MCF 10A (cell line): ENCODE results near the gene TAF3. TPM values are rescaled to one million over a fixed set of nuclear protein-coding genes. Genes with fewer than 3 reads are reported as not detected.
A peak's percentile ranks its signal among the peaks of the same experiment; 100 is the strongest.

Experiments
- BruUV-seq: library from RNA; stranded (reverse); fragments of 400-500 nt; replicated peaks from 2 replicates; lab custom pipeline; 2021; lab: Mats Ljungman, UMichigan
- CTCF ChIA-PET: fragments of 300-600 bp; sonication (Branson Sonifier 250); formaldehyde crosslinking; extraction: SDS; loops from one replicate; lab custom pipeline; 2021; ENCODE audit warnings: antibody characterized with exemption, inconsistent platforms; lab: Yijun Ruan, JAX
- POLR2A ChIA-PET: fragments of 300-600, 350-650 bp; sonication (Branson Sonifier 250); formaldehyde crosslinking; extraction: SDS; loops from one replicate; lab custom pipeline; 2020; ENCODE audit warnings: antibody characterized with exemption, inconsistent platforms; lab: Yijun Ruan, JAX
- DNase-seq: peaks from one replicate; pipeline ENCODE4 v3.0.0-alpha.2; 2018; ENCODE audit not compliant: unreplicated experiment
- H3K27ac Mint-ChIP-seq: one replicate; pipeline ENCODE4 v1.8.0; 2022; ENCODE audit warnings: mild to moderate bottlenecking, low read depth, mixed read lengths; ENCODE audit not compliant: unreplicated experiment
- H3K27me3 Mint-ChIP-seq: one replicate; pipeline ENCODE4 v1.8.0; 2022; ENCODE audit warnings: mixed read lengths; ENCODE audit not compliant: insufficient read depth, unreplicated experiment
- H3K36me3 Mint-ChIP-seq: one replicate; pipeline ENCODE4 v1.8.0; 2022; ENCODE audit warnings: mild to moderate bottlenecking, moderate library complexity, mixed read lengths; ENCODE audit not compliant: insufficient read depth, unreplicated experiment
- H3K4me1 Mint-ChIP-seq: one replicate; pipeline ENCODE4 v1.8.0; 2022; ENCODE audit warnings: mixed read lengths; ENCODE audit not compliant: insufficient read depth, unreplicated experiment
- H3K4me3 Mint-ChIP-seq: one replicate; pipeline ENCODE4 v1.8.0; 2022; ENCODE audit warnings: mild to moderate bottlenecking, moderate library complexity, mixed read lengths; ENCODE audit not compliant: unreplicated experiment
- H3K9me3 Mint-ChIP-seq: one replicate; pipeline ENCODE4 v1.8.0; 2022; ENCODE audit warnings: mixed read lengths; ENCODE audit not compliant: unreplicated experiment
- intact Hi-C: fragments of 100-400 bp; cut with micrococcal nuclease; formaldehyde crosslinking; loops from 2 replicates; pipeline ENCODE4 v1.14.1; 2022
- total RNA-seq: library from RNA; stranded (reverse); gene quantifications from 2 replicates; pipeline ENCODE4 v1.2.3, GENCODE V29; 2022
- TF ChIP-seq, protein P1 (sequence below): fragments of 200-600 bp; IDR thresholded peaks from one replicate; pipeline ENCODE4 v1.8.0; 2022; ENCODE audit warnings: antibody characterized with exemption, mild to moderate bottlenecking; ENCODE audit not compliant: unreplicated experiment

The TAF3 gene
- total RNA-seq, 1 experiment from 2014 or later = 9.9 TPM

DNA sequence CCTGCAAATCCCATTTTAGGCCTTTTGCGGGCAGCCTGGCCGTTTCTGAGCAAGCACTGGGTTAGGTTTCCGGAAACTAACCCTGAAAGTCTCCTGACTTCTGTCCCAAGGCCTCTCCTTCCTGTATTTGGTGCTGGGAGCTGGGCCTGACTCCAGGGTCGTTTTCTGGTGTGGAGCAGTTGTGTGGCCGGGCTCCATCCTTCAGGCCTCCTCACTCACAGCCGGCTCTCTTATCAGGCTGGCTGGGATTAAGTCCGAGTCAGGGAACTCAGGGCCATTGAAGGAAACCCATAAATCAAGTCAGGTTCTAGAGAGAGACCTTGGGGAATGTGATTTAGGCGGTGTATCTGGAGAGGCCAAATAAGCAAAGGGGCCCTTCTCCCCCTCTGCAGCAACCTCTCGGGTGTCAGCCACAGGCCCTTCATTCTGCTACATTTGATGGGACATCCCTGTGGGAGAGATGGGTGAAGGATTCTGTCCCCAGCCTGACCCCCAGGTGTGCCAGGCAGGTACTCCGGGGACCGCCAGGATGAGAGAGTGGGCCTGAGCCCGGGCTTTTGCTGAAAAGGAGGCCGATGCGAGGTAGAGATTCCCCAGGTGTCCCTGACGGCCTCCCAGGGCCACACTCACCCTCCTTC is 239.4 kb downstream of the TAF3 start:
- intact Hi-C loops = loop anchor here (5.0 to 10.0 kb wide), 3 partner anchors 75 to 697 kb away; no protein-coding TSS in a partner anchor
- Mint-ChIP-seq H3K27ac (peak overlapping the region; percentile 93), H3K9me3 (no peaks in the 10 kb centered on the region), H3K36me3 (peaks cover 57% of the 10 kb centered on the region), H3K4me3 (peak overlapping the region; percentile 93), H3K27me3 (no peaks in the 10 kb centered on the region), H3K4me1 (peaks cover 20% of the 10 kb centered on the region)
- CTCF ChIA-PET = interaction anchor here (0.6 to 0.7 kb wide), 3 partner anchors 65 to 242 kb away, joined by 3 read pairs; no protein-coding TSS in a partner anchor
- POLR2A ChIA-PET = interaction anchor here (0.6 to 1.6 kb wide), 12 partner anchors 11 to 1245 kb away, joined by 3 to 6 read pairs (median 3); partner anchors contain the start of gene TAF3
- TF ChIP-seq, protein P1, sequence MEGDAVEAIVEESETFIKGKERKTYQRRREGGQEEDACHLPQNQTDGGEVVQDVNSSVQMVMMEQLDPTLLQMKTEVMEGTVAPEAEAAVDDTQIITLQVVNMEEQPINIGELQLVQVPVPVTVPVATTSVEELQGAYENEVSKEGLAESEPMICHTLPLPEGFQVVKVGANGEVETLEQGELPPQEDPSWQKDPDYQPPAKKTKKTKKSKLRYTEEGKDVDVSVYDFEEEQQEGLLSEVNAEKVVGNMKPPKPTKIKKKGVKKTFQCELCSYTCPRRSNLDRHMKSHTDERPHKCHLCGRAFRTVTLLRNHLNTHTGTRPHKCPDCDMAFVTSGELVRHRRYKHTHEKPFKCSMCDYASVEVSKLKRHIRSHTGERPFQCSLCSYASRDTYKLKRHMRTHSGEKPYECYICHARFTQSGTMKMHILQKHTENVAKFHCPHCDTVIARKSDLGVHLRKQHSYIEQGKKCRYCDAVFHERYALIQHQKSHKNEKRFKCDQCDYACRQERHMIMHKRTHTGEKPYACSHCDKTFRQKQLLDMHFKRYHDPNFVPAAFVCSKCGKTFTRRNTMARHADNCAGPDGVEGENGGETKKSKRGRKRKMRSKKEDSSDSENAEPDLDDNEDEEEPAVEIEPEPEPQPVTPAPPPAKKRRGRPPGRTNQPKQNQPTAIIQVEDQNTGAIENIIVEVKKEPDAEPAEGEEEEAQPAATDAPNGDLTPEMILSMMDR = no peak
- peak; percentile 49 for DNase-seq
- BruUV-seq = no TSS peak

DNA sequence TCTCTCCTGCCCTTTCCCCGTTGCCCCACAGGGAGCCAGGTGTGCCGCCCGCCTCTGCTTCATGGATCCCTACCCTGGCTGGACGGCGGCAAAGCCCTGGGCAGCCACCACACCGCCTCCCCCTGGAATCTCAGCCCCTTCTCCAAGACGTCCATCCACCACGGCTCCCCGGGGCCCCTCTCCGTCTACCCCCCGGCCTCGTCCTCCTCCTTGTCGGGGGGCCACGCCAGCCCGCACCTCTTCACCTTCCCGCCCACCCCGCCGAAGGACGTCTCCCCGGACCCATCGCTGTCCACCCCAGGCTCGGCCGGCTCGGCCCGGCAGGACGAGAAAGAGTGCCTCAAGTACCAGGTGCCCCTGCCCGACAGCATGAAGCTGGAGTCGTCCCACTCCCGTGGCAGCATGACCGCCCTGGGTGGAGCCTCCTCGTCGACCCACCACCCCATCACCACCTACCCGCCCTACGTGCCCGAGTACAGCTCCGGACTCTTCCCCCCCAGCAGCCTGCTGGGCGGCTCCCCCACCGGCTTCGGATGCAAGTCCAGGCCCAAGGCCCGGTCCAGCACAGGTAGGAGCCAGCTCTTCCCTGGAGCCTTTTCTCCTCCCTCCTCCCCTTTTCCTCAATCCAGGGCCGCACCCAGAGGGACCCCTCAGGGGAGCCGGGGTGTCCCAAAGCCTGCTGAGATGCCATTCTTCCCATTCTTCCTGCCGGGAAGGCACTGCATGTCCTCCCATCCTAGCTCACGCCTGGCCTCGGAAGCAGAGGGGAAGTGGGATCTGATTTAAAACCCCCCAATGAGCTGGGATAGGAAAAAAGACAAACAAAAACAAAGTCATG is 240.2 kb downstream of the TAF3 start:
- Mint-ChIP-seq H3K27me3 (no peaks in the 10 kb centered on the region), H3K4me3 (peak overlapping the region; percentile 93), H3K9me3 (no peaks in the 10 kb centered on the region), H3K36me3 (peaks cover 64% of the 10 kb centered on the region), H3K27ac (peak overlapping the region; percentile 93), H3K4me1 (peaks cover 24% of the 10 kb centered on the region)
- ChIA-PET POLR2A (interaction anchor here (0.6 to 2.4 kb wide), 15 partner anchors 11 to 1244 kb away, joined by 3 to 17 read pairs (median 3); partner anchors contain the start of gene TAF3), CTCF (interaction anchor here (0.6 to 1.9 kb wide), 5 partner anchors 12 to 1150 kb away, joined by 3 to 10 read pairs (median 3); partner anchors contain the start of gene TAF3)
- TF ChIP-seq, protein P1 = no peak
- intact Hi-C loops = loop anchor here (5.0 to 10.0 kb wide), 3 partner anchors 74 to 696 kb away; no protein-coding TSS in a partner anchor
- BruUV-seq = no TSS peak
- DNase-seq = peak; percentile 21

- Mint-ChIP-seq H3K4me1 (peaks cover 29% of the 10 kb centered on the region), H3K36me3 (peaks cover 73% of the 10 kb centered on the region), H3K4me3 (peak overlapping the region; percentile 93), H3K27me3 (no peaks in the 10 kb centered on the region), H3K9me3 (no peaks in the 10 kb centered on the region), H3K27ac (peak overlapping the region; percentile 93)
- intact Hi-C loops = loop anchor here (5.0 to 10.0 kb wide), 3 partner anchors 73 to 695 kb away; no protein-coding TSS in a partner anchor
- TF ChIP-seq, protein P1 = no peak
- DNase-seq = peak; percentile 43
- CTCF ChIA-PET = interaction anchor here (1.1 to 1.9 kb wide), 4 partner anchors 11 to 1150 kb away, joined by 3 to 10 read pairs (median 4); partner anchors contain the start of gene TAF3
- BruUV-seq = no TSS peak
- POLR2A ChIA-PET = interaction anchor here (0.7 to 2.4 kb wide), 17 partner anchors 9 to 1150 kb away, joined by 3 to 17 read pairs (median 3); no protein-coding TSS in a partner anchor
Measured at GRCh38 chr10:8059191-8059936, 241.1 kb downstream of the TAF3 start.
